ENCODE measurements around the gene ITPR1.

DNA sequence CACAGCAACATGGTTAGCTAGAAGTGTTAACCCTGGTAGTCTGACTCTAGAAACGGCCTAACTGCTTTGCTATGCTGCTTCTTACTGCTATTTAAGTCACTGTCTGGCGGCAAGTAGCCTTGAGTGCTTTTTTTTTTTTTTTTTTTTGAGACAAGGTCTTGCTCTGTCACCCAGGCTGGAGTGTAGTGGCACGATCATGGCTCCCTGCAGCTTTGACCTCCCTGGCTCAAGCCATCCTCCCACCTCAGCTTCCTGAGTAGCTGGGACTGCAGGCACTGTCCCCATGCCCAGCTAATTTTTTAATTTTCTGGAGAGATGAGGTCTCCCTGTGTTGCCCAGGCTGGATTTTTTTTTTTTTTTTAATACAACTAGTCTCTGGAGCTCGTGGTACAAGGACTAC is 93.2 kb downstream of the ITPR1 start:
- TF ChIP-seq, protein P1, sequence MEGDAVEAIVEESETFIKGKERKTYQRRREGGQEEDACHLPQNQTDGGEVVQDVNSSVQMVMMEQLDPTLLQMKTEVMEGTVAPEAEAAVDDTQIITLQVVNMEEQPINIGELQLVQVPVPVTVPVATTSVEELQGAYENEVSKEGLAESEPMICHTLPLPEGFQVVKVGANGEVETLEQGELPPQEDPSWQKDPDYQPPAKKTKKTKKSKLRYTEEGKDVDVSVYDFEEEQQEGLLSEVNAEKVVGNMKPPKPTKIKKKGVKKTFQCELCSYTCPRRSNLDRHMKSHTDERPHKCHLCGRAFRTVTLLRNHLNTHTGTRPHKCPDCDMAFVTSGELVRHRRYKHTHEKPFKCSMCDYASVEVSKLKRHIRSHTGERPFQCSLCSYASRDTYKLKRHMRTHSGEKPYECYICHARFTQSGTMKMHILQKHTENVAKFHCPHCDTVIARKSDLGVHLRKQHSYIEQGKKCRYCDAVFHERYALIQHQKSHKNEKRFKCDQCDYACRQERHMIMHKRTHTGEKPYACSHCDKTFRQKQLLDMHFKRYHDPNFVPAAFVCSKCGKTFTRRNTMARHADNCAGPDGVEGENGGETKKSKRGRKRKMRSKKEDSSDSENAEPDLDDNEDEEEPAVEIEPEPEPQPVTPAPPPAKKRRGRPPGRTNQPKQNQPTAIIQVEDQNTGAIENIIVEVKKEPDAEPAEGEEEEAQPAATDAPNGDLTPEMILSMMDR (IDR thresholded peaks at IDR 0.05): no peak
- no peak for TF ChIP-seq POLR2AphosphoS5 (IDR thresholded peaks at IDR 0.05)
